ENCODE measurements around the gene MARCHF3.

DNA sequence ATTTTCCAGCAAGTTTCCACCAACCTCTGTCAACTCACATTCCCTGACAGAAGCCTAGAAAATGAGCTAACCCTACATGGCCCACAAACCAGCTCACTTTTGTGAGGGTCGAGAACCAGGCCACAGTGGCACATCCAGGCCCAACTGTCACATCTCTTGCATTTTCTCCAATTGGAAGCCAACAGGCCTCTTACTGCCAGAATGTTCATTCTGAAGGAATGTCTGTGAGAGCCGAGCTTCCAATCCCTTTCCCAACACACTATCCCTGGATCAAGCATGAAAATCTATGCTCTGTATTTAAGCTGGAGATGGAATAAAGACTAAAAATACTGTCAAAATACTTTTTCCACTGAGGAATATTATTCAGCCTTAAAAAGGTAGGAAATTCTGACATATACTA lies 20.0 kb downstream of the MARCHF3 start:
- no peak for TF ChIP-seq POLR2A (IDR thresholded peaks at IDR 0.05; ENCODE audit: extremely low read depth, insufficient read length)
- TF ChIP-seq, protein P1, sequence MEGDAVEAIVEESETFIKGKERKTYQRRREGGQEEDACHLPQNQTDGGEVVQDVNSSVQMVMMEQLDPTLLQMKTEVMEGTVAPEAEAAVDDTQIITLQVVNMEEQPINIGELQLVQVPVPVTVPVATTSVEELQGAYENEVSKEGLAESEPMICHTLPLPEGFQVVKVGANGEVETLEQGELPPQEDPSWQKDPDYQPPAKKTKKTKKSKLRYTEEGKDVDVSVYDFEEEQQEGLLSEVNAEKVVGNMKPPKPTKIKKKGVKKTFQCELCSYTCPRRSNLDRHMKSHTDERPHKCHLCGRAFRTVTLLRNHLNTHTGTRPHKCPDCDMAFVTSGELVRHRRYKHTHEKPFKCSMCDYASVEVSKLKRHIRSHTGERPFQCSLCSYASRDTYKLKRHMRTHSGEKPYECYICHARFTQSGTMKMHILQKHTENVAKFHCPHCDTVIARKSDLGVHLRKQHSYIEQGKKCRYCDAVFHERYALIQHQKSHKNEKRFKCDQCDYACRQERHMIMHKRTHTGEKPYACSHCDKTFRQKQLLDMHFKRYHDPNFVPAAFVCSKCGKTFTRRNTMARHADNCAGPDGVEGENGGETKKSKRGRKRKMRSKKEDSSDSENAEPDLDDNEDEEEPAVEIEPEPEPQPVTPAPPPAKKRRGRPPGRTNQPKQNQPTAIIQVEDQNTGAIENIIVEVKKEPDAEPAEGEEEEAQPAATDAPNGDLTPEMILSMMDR (IDR thresholded peaks at IDR 0.05; ENCODE audit: low read depth, low read length): no peak

Data from NB4 (cell line).